Upper lobe of left lung (tissue), 6 donors: ENCODE results near the gene TSSK6. TPM values are rescaled to one million over a fixed set of nuclear protein-coding genes. Genes with fewer than 3 reads are reported as not detected.

Experiments used
- ATAC-seq, 2 donors: fragments of 200-7000 bp; cut with Tn5 transposase; one replicate each; pipeline ENCODE4 v1.9.1; 2022; ENCODE audit warnings: mild to moderate bottlenecking in 2 of 2, moderate library complexity in 2 of 2; ENCODE audit not compliant: low FRiP score in 2 of 2
- DNase-seq, 2 donors: peaks; one replicate each; pipeline ENCODE4 v3.0.0-alpha.2; 2019 to 2020
- H3K27ac ChIP-seq, 4 donors: fragments of 200-600 bp; sonication (generic); one replicate each; pipeline ENCODE4 v1.5.1; 2016 to 2019
- H3K27me3 ChIP-seq, 4 donors: fragments of 200-600 bp; sonication (generic); one replicate each; pipeline ENCODE4 v1.5.1; 2017 to 2019
- H3K36me3 ChIP-seq, 4 donors: fragments of 200-600 bp; sonication (generic); one replicate each; pipeline ENCODE4 v1.5.1; 2016 to 2019
- H3K4me1 ChIP-seq, 4 donors: fragments of 200-600 bp; sonication (generic); one replicate each; pipeline ENCODE4 v1.5.1; 2018 to 2019
- H3K4me3 ChIP-seq, 4 donors: fragments of 200-600 bp; sonication (generic); one replicate each; pipeline ENCODE4 v1.5.1; 2017 to 2019; ENCODE audit warnings: mild to moderate bottlenecking in 2 of 4, moderate library complexity in 1 of 4
- H3K9me3 ChIP-seq, 4 donors: fragments of 200-600 bp; sonication (generic); one replicate each; pipeline ENCODE4 v1.5.1; 2018 to 2019
- EP300 ChIP-seq, 4 donors: sonication (generic); formaldehyde crosslinking; IDR thresholded peaks; one replicate each; pipeline ENCODE4 v1.5.1; 2017; ENCODE audit warnings: antibody characterized with exemption in 4 of 4, control low read depth in 2 of 4
- POLR2A ChIP-seq, 4 donors: fragments of 450-650 bp; IDR thresholded peaks; one replicate each; pipeline ENCODE4 v1.5.1; 2016 to 2017; ENCODE audit warnings: antibody characterized with exemption in 4 of 4, mild to moderate bottlenecking in 2 of 4
- POLR2AphosphoS5 ChIP-seq, 2 donors: sonication (generic); formaldehyde crosslinking; IDR thresholded peaks; one replicate each; pipeline ENCODE4 v1.5.1; 2017; ENCODE audit warnings: antibody characterized with exemption in 2 of 2
- WGBS, 2 donors: methylation state at CpG; one replicate each; pipeline ENCODE4 v1.1.5; 2017 to 2018; 5-methylcytosine and 5-hydroxymethylcytosine counted together
- total RNA-seq, 6 donors: library from RNA; depleted of rRNA in 4 of 6; stranded (reverse); fragments of >200 nt in 4 of 6; gene quantifications; one replicate each; pipeline versions ENCODE4 v1.1.0 to v1.2.1, GENCODE V29; 2016 to 2021
- TF ChIP-seq, protein P1 (sequence below), 6 experiments: fragments of 450-650 bp in 4 of 6; fragments of 200-600 bp in 2 of 6; sonication (generic) in 2 of 6; IDR thresholded peaks; one replicate each; pipeline ENCODE4 v1.5.1; 2016 to 2019; ENCODE audit warnings: antibody characterized with exemption in 6 of 6
- donor health status: DM: no; HTN: no; CAD: no; lungs with moderate emphysema.
- donor health status: DM: no; HTN: yes; CAD: no; lungs with severe emphysema.

The TSSK6 gene
- total RNA-seq, 6 donors from 2014 or later: 1.7 to 7.3 (median 3.1) TPM

DNA sequence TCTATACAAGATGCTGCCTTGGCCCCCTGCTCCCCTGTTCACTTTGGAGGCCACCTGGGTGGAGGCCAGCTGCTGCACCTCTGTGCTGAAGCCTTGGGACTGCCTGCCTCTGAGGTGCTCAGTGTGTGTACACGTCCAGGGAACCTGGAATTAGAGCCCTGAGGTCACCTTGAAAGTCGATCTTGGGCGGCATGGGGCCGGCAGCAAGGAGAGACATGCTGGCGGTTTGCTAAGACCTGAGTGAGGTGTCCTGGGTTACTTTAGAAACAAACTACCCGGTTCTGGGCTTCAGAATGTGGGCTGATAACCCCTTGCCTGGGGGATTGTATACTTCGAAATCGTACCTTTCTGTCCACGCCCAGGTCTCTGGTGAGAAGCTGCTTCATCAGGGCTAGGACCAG lies 25.5 kb downstream of the TSSK6 start:
- Histone ChIP-seq H3K27me3 (no peaks in the 10 kb centered on the region), H3K27ac (peak overlapping the region; percentile 68 to 83 (median 79)), H3K4me3 (no peak overlapping the region), H3K4me1 (peaks cover 43 to 58% (median 50%) of the 10 kb centered on the region in 4 donors), H3K9me3 (no peaks in the 10 kb centered on the region), H3K36me3 (peaks cover 0 to 41% (median 29%) of the 10 kb centered on the region in 4 donors)
- peak in 1 of 2 donors; percentile 5 for ATAC-seq
- no peak for DNase-seq
- 79 to 87% methylated on average over 3 to 9 of the region's 9 CpGs for WGBS, 2 donors
- TF ChIP-seq POLR2A (IDR thresholded peaks at IDR 0.05) (no peak), POLR2AphosphoS5 (IDR thresholded peaks at IDR 0.05) (no peak), EP300 (IDR thresholded peaks at IDR 0.05) (no peak)
- TF ChIP-seq, protein P1, sequence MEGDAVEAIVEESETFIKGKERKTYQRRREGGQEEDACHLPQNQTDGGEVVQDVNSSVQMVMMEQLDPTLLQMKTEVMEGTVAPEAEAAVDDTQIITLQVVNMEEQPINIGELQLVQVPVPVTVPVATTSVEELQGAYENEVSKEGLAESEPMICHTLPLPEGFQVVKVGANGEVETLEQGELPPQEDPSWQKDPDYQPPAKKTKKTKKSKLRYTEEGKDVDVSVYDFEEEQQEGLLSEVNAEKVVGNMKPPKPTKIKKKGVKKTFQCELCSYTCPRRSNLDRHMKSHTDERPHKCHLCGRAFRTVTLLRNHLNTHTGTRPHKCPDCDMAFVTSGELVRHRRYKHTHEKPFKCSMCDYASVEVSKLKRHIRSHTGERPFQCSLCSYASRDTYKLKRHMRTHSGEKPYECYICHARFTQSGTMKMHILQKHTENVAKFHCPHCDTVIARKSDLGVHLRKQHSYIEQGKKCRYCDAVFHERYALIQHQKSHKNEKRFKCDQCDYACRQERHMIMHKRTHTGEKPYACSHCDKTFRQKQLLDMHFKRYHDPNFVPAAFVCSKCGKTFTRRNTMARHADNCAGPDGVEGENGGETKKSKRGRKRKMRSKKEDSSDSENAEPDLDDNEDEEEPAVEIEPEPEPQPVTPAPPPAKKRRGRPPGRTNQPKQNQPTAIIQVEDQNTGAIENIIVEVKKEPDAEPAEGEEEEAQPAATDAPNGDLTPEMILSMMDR (IDR thresholded peaks at IDR 0.05): no peak

DNA sequence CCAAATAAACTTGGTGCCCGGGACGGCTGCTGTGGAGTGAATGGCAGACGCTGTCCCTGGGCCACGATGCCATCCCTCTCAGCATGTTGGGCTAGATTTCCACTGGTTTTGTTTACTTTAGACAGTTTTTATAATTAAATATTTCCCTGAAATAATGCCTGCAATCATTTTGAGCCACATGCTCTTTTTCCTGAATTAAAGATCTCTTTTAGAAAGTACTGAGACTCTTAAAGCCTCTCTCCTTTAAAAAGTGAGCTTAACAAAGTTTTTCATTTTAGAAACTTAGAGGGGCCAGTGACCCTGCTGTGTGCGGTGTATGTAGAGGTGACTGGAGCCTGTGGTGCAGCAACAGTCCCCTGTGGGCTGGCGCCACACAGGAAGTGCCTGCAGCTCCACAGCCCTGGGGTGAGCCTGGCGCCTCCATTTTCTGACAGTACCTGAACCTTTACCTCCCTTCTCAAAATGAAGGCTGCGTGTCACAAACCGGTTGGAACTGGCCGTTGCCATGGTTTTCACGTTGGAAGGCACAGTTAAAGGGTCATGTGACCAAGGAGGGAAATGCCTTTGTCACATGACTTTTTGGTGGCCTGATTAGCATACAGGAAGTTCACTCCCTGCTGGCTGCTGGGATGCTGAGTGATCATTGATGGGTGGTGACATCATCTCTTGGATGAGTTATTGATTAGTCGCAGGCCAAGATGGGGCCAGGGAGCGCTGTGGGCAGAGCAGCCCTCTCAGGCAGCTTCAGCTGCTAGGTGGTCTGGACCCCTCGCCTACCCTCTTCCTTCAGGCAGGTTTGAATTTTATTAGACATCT lies 26.3 kb downstream of the TSSK6 start:
- peaks cover 44 to 62% (median 52%) of the 10 kb centered on the region in 4 donors for H3K4me1 ChIP-seq
- peak; percentile 63 to 65 for TF ChIP-seq POLR2AphosphoS5 (IDR thresholded peaks at IDR 0.05)
- TF ChIP-seq, protein P1 (IDR thresholded peaks at IDR 0.05): no peak
- H3K27me3 ChIP-seq: no peaks in the 10 kb centered on the region
- peak; percentile 36 to 75 for ATAC-seq
- no peaks in the 10 kb centered on the region for H3K9me3 ChIP-seq
- WGBS, 2 donors: 26 to 27% methylated on average over 13 to 14 of the region's 14 CpGs
- H3K27ac ChIP-seq: peak overlapping the region; percentile 68 to 83 (median 79)
- peaks cover 0 to 33% (median 21%) of the 10 kb centered on the region in 4 donors for H3K36me3 ChIP-seq
- H3K4me3 ChIP-seq: peak overlapping the region in 2 of 4 donors; percentile 23 to 29
- peak in 1 of 2 donors; percentile 78 for DNase-seq

DNA sequence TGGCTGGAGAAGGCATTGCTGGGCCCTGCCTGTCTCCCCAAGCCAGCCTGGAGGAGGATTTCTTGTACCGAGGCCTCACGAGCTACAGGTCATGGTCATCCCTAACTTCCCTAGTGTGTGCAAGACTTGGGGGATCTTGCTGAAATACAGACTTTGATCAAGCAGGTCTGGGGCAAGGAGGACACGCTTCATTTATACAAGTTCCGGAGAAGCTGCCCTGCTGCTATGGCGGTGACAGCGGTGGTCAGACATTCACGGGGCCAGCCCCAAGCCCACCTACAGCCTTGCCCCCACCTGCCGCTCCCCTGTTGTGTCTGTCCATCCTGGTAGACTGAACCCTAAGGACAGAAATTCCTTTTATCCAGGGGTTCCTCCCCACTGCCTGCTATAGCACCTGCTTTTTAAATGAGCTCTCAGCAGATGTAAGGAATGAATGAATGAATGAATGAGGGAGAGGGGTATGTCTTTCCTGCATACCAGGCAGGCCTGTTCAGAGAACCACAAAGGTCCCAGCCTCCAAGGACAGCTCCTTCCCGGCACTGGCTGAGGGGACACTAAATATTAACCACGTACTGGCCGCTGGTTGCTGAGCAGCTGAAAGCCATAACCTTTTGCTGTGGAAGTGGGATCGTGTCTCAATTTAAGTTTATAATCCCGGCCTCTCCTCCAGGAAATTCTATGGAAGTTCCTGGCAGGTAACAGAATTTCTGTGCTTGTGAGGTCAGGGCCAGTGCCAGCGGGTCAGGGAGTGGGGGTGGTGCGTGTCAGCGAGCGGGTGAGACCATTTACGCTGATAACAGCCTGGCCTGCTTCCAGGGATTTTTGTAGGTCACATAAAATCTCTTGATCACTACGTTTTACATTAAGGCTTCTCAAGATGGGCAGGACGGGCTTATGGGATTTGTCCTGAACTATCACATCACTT lies 27.1 kb downstream of the TSSK6 start:
- Histone ChIP-seq H3K9me3 (no peaks in the 10 kb centered on the region), H3K27ac (peak overlapping the region; percentile 68 to 83 (median 79)), H3K27me3 (no peaks in the 10 kb centered on the region), H3K36me3 (peaks cover 0 to 27% (median 14%) of the 10 kb centered on the region in 4 donors), H3K4me1 (peaks cover 44 to 62% (median 52%) of the 10 kb centered on the region in 4 donors), H3K4me3 (peak overlapping the region in 1 of 4 donors; percentile 29)
- whole genome bisulfite sequencing, 2 donors: 46 to 60% methylated on average over 19 to 20 of the region's 20 CpGs
- DNase-seq (no peak), ATAC-seq (no peak)
- TF ChIP-seq POLR2AphosphoS5 (IDR thresholded peaks at IDR 0.05) (no peak), POLR2A (IDR thresholded peaks at IDR 0.05) (no peak), EP300 (IDR thresholded peaks at IDR 0.05) (no peak)
- TF ChIP-seq, protein P1 (IDR thresholded peaks at IDR 0.05): no peak

DNA sequence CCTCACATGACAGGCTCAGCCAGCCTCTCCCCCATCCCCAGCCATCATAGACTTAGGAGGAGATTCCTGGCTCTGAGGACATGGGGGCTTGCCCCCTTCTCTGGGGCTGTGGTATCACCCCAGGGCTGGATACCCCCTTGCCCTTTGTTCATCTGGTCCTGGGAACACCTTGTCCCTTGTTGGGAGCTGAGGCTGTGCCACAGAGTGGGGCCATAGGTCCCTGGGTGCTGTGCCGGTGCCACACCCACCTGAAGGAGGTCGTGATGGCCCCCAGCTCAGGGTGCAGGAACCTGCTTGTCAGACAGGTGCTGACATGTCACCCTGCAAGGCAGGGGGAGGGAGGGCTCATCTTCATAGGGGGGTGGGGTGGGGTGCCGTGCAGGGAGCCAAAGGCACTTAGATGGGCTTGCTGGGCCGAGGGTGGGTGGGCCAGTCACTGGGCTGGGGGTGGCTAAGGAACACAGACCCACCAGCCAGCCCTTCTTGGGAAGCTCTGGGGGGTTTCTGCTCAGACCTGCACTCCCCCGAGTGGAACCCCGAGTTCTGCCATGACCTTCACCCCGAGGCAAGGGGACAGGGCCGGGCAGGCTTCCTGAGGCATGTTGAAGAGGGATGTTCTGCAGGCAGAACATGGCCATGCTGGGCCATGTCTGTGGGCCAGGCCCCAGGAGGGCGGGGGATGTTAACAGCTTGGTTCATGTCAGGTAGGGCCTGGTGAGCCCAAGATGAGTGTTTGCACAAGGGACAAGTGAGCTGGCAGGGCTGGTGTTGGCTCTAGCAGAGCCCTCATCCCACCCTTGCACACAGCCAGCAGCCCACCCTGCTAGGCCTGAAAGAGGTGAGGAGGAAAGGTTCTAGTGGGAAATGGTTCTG lies 28.0 kb downstream of the TSSK6 start:
- Histone ChIP-seq H3K36me3 (peaks cover 0 to 24% (median 8%) of the 10 kb centered on the region in 4 donors), H3K4me3 (no peak overlapping the region), H3K4me1 (peaks cover 44 to 62% (median 52%) of the 10 kb centered on the region in 4 donors), H3K27ac (peak overlapping the region; percentile 68 to 83 (median 79)), H3K9me3 (no peaks in the 10 kb centered on the region), H3K27me3 (no peaks in the 10 kb centered on the region)
- TF ChIP-seq POLR2AphosphoS5 (IDR thresholded peaks at IDR 0.05): no peak
- TF ChIP-seq, protein P1 (IDR thresholded peaks at IDR 0.05): no peak
- no peak for TF ChIP-seq POLR2A (IDR thresholded peaks at IDR 0.05)
- TF ChIP-seq EP300 (IDR thresholded peaks at IDR 0.05): no peak
- DNase-seq (peak in 1 of 2 donors; percentile 42), ATAC-seq (no peak)
- WGBS, 2 donors: 59% methylated on average over 8 of the region's 9 CpGs; no CpG with 5 or more reads in 1 of the 2 donors
